GM10266 (cell line): Measurements from ENCODE around the gene ROBO1.

ENCODE experiments used
- DNase-seq: peaks from one replicate; pipeline ENCODE4 v3.0.0; 2012; ENCODE audit errors: extremely low spot score
- TF ChIP-seq, protein P1 (sequence below): IDR thresholded peaks from 2 replicates; pipeline ENCODE4 v1.5.1; 2012; ENCODE audit warnings: mild to moderate bottlenecking, low read depth; ENCODE audit not compliant: control insufficient read depth, insufficient read depth; ENCODE audit errors: missing control alignments

Gene ROBO1

DNA sequence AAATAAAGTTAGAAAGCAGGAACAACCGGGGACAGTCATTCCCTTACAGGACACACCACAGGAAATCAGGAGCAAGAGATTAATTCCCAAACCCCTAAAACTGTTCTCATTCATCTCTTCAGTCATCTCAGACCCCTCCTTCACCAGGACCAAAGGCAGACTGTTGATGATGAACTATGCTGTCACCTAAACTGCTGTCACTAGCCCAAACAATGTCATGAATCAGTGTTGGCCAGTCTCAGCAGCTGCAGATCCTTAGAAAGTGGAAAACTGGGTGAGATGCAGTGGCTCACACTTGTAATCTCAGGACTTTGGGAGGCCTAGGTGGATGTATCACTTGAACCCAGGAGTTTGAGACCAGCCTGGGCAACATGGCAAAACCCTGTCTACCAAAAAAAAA is 909.6 kb downstream of the ROBO1 start:
- TF ChIP-seq, protein P1, sequence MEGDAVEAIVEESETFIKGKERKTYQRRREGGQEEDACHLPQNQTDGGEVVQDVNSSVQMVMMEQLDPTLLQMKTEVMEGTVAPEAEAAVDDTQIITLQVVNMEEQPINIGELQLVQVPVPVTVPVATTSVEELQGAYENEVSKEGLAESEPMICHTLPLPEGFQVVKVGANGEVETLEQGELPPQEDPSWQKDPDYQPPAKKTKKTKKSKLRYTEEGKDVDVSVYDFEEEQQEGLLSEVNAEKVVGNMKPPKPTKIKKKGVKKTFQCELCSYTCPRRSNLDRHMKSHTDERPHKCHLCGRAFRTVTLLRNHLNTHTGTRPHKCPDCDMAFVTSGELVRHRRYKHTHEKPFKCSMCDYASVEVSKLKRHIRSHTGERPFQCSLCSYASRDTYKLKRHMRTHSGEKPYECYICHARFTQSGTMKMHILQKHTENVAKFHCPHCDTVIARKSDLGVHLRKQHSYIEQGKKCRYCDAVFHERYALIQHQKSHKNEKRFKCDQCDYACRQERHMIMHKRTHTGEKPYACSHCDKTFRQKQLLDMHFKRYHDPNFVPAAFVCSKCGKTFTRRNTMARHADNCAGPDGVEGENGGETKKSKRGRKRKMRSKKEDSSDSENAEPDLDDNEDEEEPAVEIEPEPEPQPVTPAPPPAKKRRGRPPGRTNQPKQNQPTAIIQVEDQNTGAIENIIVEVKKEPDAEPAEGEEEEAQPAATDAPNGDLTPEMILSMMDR: no peak
- DNase-seq: no peak

DNA sequence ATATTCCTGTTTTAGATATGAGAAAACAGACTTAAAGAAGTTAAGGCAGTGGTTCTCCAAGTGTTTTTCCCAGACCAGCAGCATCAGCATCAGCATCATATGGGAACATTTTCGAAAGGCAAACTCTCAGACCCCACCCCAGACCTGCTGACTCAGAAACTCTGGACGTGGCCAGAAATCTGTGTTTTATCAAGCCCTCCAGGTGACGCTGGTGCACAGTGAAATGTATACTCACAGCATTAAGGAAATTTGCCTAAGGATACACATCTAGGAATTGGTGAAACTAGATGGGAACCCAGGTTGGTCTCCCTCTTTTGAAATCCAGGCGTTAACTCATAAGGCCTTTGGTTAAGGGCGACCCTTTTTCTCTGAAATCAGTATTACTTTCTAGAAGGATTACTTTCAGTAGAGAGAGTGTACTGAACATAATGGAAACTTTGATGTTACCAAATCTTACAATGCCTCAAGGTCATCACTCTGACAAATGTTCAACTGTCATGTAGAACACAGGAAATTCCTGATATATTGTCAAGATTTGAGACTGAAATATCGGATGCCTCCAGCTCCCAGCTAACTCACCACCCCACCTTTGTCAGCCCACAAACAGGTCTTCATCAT is 910.2 kb downstream of the ROBO1 start:
- DNase-seq: no peak
- TF ChIP-seq, protein P1: no peak

DNA sequence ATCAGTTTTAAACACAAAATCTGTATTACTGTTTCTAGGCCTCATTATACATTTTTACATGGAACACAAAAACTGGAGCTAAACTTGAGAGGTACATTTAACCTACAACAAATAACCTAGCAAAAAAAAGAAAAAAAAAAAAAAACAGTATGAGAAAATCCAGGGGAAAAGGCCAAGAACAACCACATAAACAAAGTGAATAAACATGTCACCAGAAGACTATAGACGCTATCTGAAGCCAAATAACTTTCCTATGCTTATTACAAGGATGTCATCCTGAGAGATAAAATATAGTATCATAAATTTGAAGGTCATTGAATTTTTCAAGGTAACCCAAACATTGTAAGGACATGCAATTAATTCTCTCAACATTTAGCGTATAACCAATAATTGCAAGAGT is 911.6 kb downstream of the ROBO1 start:
- DNase-seq: no peak
- TF ChIP-seq, protein P1: no peak

DNA sequence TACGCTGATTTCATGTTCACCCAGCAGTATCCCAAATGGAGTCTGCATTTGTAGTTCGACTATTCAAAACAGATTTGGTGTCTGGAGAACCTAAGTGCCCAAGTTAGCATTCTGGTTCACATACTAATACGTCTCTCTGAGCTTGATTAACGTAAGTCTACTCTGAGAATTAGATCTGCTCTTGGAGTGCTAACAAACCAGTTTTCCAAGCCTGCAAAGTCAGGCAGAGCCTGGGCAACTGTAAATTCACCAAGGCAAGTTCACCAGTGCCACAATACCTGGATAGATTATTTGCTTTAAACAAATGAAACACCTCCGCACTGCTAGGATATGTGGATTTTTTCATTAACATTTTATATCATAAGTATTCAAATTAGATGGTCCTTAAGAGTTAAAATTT is 912.6 kb downstream of the ROBO1 start:
- TF ChIP-seq, protein P1: no peak
- DNase-seq: no peak

DNA sequence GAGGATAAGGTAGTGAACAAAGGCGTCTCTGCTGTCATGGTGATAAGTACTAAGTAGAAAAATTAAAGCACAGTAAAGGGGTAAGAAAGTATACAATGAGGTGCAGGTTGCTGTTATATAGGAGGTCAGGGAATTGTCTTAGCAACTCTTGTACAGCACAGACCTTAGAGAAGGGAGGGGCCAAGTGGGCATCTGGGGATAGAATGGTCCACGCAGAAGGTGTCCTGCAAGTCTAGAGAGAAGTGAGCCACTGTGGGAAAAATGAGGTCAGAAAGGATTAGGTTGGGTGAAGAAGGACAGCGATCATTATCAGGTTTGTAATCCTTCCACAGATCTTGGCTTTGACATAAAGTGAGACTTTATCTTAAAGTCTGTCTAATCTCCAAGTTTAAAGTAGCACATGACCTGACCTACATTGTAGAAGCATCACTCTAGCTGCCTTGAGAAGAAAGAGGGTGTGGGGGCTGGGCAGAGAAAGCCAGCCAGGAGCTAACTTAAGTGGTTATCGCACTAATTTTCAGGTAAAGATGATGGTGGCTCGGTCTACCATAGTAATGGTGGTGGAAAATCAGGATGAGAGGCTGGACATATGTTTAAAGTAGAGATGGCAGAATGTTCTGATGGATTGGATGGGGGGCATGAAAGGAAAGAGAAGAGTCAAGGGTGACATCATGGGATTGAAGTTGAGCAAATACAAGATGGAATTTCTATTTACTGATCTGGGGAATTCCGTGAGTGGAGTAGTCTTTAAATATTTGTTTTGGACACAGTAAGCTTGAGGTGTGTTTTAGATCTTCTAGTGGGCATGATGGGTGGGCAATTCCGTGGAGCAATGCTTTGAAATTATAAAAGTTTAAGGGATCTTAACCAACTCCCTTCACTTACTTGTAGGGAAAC is 919.2 kb downstream of the ROBO1 start:
- no peak for DNase-seq
- TF ChIP-seq, protein P1: no peak

DNA sequence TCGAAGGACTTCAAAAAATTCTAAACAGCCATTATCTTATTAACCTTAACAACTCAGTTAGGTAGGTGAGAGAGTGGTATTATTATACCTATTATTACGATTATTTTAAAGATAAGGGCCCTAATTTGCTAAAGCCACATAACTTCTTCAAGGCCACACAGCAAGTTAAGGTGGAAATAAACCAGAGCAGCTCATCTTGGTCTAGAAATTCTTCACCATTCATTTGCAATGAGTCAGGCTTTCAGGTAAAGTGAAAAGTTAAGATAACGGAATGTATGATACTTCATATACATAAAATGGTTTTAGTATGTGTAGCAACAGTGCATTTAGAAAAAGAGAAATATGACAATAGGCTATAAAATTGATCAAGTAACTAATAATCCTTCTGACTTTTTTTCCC is 920.2 kb downstream of the ROBO1 start:
- no peak for DNase-seq
- TF ChIP-seq, protein P1: no peak

DNA sequence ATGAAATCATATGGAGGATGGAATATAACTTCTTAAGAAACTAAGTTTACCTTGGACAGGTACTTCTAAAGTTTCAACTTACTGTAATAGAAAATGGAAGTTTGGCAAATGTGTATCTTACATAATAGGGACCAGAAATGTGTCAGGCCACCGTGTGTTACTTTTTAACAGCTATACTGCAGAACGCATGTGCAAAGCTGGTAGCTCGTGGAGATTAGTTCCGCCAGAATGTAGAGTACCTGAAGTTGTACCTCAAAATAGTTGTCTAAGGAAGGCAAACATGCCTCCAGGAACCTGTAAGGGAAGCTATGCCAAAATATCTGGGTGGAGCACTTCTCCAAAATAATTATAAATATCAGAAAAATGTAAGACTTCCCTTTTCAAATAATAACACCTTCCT is 920.6 kb downstream of the ROBO1 start:
- DNase-seq: no peak
- TF ChIP-seq, protein P1: no peak
